Measurements from ENCODE around the gene PDXK. TPM values are rescaled to one million over a fixed set of nuclear protein-coding genes. Genes with fewer than 3 reads are reported as not detected.
A peak's percentile ranks its signal among the peaks of the same experiment; 100 is the strongest.

Gene PDXK
- total and polyA plus RNA-seq, 9 of the 15 experiments (the other 6 are each of a cell fraction or from before 2014, with no cell fraction given), result 5.6 to 162 (median 76.5) TPM

DNA sequence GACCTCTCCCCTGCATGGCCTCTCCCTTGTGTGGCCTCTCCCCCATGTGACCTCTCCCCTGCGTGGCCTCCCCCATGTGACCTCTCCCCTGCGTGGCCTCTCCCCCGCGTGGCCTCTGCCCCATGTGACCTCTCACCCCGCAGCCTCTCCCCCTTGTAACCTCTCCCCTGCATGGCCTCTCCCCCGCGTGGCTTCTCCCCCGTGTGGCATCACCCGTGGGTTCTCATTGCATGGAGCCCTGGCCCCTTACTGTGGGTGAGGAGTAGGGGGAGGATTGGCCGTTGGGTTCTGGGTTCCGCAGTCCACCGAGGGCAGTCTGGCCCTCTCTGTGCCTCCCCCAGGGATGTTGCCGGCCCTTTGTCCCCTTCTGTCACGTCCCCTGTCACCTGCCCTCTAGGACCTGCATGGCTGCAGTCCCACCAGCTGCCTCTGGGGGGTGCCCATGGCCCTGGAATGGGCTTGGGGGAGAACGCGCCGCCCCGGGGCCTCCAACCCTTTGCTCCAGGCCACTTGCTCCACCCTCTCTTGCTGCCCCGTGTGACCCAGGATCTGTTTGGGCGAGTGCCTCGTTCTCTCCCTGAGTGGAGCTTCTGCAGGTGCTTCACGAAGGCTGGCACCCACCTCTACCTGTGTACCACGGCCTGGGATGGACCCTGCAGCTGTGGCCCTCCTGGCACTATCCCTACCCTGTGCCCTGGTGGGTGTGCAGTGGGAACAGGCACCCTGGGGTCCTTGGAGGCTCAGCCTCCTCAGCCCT lies 91.8 kb downstream of the PDXK start (continued):
- TF ChIP-seq ZNF699 (CRISPR knock-in tag; IDR thresholded peaks at IDR 0.05; ENCODE audit: insufficient replicate concordance), result no peak
- no peak for TF ChIP-seq ZNF589 (CRISPR knock-in tag; IDR thresholded peaks at IDR 0.05; ENCODE audit: low read depth)
- TF ChIP-seq SMARCA4 (IDR thresholded peaks at IDR 0.05), result no peak
- TF ChIP-seq STAT5B (CRISPR knock-in tag; IDR thresholded peaks at IDR 0.05), result no peak
- TF ChIP-seq TAF15 (IDR thresholded peaks at IDR 0.05; ENCODE audit: low read depth, low read length), result no peak
- no peak for TF ChIP-seq E2F3 (CRISPR knock-in tag; IDR thresholded peaks at IDR 0.05)
- TF ChIP-seq, protein P1, sequence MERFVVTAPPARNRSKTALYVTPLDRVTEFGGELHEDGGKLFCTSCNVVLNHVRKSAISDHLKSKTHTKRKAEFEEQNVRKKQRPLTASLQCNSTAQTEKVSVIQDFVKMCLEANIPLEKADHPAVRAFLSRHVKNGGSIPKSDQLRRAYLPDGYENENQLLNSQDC (CRISPR knock-in tag; IDR thresholded peaks at IDR 0.05), result no peak
- TF ChIP-seq ZNF217 (CRISPR knock-in tag; IDR thresholded peaks at IDR 0.05), result no peak
- TF ChIP-seq, protein P2, sequence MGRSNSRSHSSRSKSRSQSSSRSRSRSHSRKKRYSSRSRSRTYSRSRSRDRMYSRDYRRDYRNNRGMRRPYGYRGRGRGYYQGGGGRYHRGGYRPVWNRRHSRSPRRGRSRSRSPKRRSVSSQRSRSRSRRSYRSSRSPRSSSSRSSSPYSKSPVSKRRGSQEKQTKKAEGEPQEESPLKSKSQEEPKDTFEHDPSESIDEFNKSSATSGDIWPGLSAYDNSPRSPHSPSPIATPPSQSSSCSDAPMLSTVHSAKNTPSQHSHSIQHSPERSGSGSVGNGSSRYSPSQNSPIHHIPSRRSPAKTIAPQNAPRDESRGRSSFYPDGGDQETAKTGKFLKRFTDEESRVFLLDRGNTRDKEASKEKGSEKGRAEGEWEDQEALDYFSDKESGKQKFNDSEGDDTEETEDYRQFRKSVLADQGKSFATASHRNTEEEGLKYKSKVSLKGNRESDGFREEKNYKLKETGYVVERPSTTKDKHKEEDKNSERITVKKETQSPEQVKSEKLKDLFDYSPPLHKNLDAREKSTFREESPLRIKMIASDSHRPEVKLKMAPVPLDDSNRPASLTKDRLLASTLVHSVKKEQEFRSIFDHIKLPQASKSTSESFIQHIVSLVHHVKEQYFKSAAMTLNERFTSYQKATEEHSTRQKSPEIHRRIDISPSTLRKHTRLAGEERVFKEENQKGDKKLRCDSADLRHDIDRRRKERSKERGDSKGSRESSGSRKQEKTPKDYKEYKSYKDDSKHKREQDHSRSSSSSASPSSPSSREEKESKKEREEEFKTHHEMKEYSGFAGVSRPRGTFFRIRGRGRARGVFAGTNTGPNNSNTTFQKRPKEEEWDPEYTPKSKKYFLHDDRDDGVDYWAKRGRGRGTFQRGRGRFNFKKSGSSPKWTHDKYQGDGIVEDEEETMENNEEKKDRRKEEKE (IDR thresholded peaks at IDR 0.05; ENCODE audit: borderline replicate concordance in 1 of 2, control insufficient read depth in 1 of 2, low read depth in 2 of 2, low read length in 1 of 2), result no peak
- TF ChIP-seq POLR2A (conservative IDR thresholded peaks at IDR 0.05), result peak; percentile 51; the same call in 1 of the 2 replicates
- TF ChIP-seq COPS2 (conservative IDR thresholded peaks at IDR 0.05), result no peak
- no peak for TF ChIP-seq NR4A1 (CRISPR knock-in tag; IDR thresholded peaks at IDR 0.05)
- no peak for TF ChIP-seq NR4A1 (tag; IDR thresholded peaks at IDR 0.05)
- no peak for TF ChIP-seq NCOA6 (IDR thresholded peaks at IDR 0.05)
- TF ChIP-seq ARNT (IDR thresholded peaks at IDR 0.05), result no peak
- TF ChIP-seq ZC3H11A (IDR thresholded peaks at IDR 0.05; ENCODE audit: low read depth, low read length), result no peak
- no peak for TF ChIP-seq ELF2 (CRISPR knock-in tag; IDR thresholded peaks at IDR 0.05)
- no peak for TF ChIP-seq MTA2 (IDR thresholded peaks at IDR 0.05; ENCODE audit: low read depth)
- TF ChIP-seq CTBP1 (IDR thresholded peaks at IDR 0.05; ENCODE audit: borderline replicate concordance), result peak; percentile 72; the same call in 1 of the 2 replicates
- TF ChIP-seq SMC3 (conservative IDR thresholded peaks at IDR 0.05; ENCODE audit: insufficient read depth, low read depth, low read length), result peak; percentile 99
- no peak for TF ChIP-seq RBM34 (IDR thresholded peaks at IDR 0.05; ENCODE audit: borderline replicate concordance, insufficient read depth, low read length)
- no peak for TF ChIP-seq MCM3 (IDR thresholded peaks at IDR 0.05)
- peak; percentile 44; the same call in 1 of the 2 replicates for TF ChIP-seq ZKSCAN1 (IDR thresholded peaks at IDR 0.05; ENCODE audit: low read depth, low read length)
- no peak for TF ChIP-seq ASH1L (IDR thresholded peaks at IDR 0.05; ENCODE audit: borderline replicate concordance, low read depth, partially characterized antibody)
- peak in 1 of 2 experiments; percentile 55; a peak in 1 of 4 replicates for TF ChIP-seq RCOR1 (IDR thresholded peaks at IDR 0.05; ENCODE audit: borderline replicate concordance in 1 of 2, low read depth in 2 of 2, low read length in 2 of 2)
- TF ChIP-seq L3MBTL2 (IDR thresholded peaks at IDR 0.05), result peak; percentile 57
- no peak for TF ChIP-seq GTF2A2 (tag; IDR thresholded peaks at IDR 0.05)
- no peak for TF ChIP-seq HNRNPUL1 (IDR thresholded peaks at IDR 0.05; ENCODE audit: low read length)
- no peak for TF ChIP-seq ZKSCAN3 (CRISPR knock-in tag; IDR thresholded peaks at IDR 0.05)
- TF ChIP-seq SMARCC2 (IDR thresholded peaks at IDR 0.05; ENCODE audit: low read depth), result no peak
- no peak; a peak in 1 of 4 replicates for TF ChIP-seq KDM1A (IDR thresholded peaks at IDR 0.05)

Data from K562 (cell line).